Fibroblast of lung (primary cell): Measurements from ENCODE around the gene STXBP5.

Experiments used
- EZH2 ChIP-seq: IDR thresholded peaks from 2 replicates; pipeline ENCODE4 v1.5.1; 2012; ENCODE audit warnings: low read length, control low read depth, mild to moderate bottlenecking; ENCODE audit errors: missing control alignments
- TF ChIP-seq, protein P1 (sequence below), 2 donors: IDR thresholded peaks in 1 of 2; conservative IDR thresholded peaks in 1 of 2; 1 replicate in 1 of 2; 2 replicates in 1 of 2; pipeline ENCODE4 v1.5.1; 2011 to 2012; ENCODE audit warnings: low read length in 2 of 2, control low read depth in 1 of 2, inconsistent platforms in 1 of 2, low read depth in 1 of 2, mild to moderate bottlenecking in 1 of 2

GRCh38 chr6:147322299-147323162 lies 118.3 kb downstream of the STXBP5 start:
- TF ChIP-seq, protein P1, sequence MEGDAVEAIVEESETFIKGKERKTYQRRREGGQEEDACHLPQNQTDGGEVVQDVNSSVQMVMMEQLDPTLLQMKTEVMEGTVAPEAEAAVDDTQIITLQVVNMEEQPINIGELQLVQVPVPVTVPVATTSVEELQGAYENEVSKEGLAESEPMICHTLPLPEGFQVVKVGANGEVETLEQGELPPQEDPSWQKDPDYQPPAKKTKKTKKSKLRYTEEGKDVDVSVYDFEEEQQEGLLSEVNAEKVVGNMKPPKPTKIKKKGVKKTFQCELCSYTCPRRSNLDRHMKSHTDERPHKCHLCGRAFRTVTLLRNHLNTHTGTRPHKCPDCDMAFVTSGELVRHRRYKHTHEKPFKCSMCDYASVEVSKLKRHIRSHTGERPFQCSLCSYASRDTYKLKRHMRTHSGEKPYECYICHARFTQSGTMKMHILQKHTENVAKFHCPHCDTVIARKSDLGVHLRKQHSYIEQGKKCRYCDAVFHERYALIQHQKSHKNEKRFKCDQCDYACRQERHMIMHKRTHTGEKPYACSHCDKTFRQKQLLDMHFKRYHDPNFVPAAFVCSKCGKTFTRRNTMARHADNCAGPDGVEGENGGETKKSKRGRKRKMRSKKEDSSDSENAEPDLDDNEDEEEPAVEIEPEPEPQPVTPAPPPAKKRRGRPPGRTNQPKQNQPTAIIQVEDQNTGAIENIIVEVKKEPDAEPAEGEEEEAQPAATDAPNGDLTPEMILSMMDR (conservative IDR thresholded peaks at IDR 0.05 in 1 of 2, IDR thresholded peaks at IDR 0.05 in 1 of 2; ENCODE audit: low read depth in 1 of 2, low read length in 2 of 2): no peak
- no peak for TF ChIP-seq EZH2
